ENCODE measurements around the gene ARGLU1.

Gene ARGLU1

DNA sequence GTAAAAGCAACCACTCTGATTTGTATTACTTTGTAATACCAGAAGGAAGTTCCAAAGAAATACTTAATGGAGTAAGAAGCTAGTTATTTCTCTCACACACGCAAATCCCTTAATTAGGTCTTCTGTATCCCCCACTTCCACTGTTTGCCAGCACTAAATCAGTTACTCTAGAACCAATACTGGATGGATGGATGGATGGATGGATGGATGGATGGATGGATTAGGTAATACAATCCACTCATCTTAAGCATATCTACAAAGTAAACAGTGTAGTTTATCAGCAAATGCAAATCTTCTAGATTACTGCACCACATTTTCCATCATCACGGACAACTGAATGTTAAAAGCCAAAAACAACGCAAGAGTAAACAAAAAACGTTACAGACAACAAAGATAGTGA is 27.3 kb downstream of the ARGLU1 start:
- no peak for DNase-seq

DNA sequence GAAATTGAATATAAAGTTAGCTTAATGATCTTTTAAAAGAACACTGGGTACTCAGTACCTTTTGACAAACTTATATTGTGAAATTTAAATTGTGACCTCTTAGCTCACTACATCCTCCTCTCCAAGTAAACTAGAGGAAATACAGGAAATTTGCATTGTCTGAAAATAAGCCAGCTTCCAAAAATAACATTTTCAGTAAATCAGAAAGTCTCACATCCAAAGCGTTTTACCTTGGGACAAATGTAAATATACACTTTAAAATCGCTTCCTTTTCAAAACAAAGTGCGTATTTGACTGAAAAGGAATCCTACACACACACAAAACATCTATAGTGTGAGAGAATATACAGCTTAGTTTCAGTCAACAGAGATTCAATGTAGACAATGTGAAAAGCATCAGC is 30.4 kb downstream of the ARGLU1 start:
- DNase-seq, result no peak

DNA sequence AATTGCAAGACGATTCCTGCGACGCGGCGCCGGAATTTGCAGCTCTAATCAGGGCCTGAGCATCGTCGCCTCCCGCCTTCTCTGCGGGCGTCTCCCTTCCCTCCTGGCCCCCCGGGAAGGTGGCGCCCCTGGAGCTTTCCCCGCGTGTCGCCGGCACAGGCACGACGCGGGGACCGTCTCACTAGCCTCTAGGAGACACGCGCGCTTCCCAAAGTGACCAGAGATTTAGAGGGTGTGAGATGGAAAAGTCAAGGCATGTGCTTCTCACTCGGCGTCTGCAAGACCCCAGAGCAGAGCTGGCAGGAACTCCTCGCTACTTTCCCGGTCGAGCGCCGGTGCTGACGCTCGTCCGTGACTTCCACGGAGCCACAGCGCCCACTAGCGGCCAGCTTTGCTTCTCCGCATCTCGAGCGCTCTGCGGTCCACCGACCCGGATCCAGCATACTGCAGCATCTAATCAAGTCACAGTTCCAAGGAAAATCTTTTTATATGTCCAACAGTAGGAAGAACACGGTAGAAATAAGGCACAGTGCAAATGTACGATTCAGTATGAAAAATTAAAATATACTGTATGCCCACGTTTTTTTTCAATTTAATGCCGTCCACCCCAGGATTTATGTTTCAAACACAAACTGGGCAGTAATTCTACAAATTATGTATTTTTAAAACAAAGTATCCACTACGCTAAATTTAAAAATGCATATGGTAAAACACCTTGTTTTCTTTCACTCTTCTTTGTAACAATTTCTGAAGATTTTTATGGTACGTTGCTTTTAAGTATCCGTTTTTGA is 31.5 kb downstream of the ARGLU1 start:
- DNase-seq, result peak; percentile 85 to 87

DNA sequence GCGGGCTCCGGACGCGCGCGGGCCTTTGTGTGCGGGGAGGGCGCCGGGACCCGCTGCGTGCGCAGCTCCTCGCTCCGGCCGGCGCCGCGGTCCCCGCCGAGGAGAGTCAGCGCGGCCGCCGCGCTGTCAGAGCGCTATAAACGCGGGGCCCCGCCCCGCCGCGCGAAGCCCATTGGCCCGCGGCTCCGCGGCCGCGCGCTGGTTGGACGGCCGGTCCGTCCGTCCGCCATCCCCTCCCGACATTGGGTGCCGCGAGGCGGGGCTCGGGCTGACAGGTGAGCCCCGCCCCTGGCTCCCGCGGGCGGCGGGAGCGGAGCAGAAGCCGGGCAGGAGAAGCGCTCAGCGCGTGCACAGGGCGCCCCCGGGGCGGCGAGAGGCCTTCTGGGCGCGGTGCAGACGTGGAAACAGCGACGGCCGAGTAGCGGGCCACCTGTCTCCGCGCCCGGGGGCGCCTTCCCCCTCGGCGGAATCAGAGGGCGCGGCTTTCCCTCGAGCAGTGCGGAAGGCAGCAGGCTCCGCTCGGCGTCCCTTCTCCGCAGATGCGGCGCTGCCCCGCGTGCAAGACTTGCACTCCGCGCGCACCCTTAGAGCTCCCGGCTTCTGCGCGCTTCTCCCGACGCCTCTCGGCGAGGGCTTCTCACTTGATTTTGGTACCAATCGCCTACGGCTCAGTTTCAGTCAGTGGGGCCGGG is 32.2 kb downstream of the ARGLU1 start, which contains the start of gene EFNB2:
Gene EFNB2, minus strand, starts transcription at position 111 of the 692 bp plus-strand sequence. CDS start 698 bp downstream, outside the sequence.
- DNase-seq, result peak; percentile 78 to 84

DNA sequence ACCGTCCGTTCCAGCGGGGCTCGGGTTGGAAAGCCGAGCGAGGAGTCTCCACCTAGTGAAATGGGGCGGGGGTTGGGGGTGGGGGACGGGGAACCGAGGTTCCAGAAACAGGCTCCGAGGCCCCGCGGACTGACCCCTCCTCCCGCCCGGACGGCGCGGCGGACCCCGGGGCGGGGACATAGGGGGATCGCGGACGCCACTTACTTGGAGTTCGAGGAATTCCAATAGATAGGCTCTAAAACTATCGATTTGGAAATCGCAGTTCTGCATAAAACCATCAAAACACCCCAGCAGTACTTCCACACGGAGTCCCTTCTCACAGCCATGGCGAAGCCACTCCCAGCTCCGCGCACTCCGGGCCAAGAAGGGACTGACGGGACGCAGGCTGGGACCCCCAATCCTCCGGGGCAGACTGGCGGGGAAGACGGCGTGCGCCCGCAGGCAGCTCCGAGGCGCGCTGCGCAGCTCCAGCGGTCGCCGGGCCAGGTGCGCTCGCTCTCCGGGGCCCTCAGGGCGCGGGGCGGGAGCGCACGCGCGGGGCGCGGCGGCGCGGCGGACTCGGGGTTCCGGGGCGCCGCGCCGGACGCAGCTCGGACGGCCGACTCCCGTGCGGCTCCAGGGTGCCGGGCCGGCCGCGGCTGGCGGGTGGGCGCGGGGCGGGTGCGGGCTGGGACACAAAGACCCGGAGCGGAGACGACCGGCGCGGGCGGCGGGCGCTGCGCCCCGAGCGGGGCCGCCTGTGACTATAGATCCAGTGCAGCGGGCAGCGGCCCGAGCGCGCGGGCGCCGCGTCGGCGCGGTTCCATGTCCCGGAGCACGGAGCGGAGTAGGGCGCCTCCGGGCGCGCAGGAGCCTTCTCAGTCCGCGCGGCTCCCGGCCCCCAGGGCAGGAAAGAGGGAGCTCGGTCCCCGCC is 33.0 kb downstream of the ARGLU1 start:
- no peak for DNase-seq

DNA sequence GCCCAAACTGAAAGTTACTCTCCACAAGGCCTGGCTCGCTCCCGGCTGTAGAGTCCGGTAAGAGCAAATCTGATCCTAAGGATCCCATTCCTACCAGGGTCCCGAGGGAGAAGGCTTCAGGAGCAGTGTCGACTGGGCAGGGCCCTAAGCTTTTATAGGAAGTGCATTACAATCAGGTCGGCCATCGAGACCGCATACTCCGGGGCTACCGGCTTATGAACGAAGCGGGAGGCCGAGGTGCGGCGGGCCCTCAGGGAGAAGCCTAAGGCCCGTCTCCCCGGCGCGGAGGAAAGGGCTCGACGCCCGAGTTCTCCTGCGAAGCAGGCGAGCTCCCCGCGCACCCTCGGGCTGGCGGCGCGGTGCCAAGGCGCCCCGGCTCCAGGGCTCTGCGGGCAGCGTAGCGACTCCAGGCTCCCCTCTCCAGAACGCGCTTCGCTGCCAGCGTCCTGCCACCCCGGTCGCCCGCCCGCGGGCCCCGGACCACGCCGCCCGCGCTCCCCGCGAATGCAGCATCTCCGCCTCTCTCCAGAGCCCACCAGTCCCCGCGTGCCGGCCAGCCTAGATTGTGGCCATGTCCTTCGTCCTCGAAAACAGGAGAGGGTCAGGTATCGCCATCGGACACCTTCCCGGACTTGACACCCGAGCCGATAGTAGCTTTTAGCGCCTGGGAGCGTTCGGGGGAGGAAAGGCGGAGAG is 33.8 kb downstream of the ARGLU1 start:
- peak in 1 of 2 experiments; percentile 7 for DNase-seq

DNA sequence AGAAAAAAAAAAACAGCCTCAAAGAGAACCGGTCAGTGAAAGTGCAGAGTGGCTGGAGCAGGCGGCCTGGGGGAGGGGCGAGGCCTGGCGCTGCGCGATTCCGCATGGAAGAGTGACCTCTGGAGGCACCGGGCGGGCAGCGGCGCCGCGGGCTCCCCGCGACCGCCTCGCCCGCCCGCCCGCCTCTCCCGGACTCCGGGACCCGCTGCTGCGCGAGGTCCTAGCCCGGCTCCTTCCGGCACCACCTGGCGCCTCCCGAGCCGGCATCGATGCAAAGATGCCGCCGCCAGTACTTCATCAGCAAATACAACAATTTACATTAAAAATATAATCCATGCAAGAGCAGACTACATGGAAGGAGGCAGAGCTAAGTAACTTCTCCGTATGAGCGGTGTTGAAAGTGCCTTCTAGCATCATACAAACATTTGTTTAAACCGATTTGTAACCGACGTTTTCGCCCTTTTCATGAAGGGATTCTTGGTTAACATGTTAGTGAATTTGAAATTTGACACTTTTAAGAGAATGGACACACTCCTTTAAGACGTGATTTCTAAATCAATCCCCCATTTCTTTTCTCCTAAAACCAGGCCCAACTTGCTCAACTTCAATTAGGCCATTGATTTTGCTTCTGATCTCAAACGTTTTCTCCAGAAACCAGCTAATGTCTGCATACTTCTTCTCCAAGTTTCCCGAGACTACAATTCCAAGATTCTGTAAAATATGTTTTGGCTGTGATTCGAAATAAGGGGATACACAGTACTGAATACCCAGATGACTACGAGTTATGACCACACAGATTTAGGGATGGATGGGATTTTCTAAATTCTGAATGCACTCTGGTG is 34.6 kb downstream of the ARGLU1 start:
- no peak for DNase-seq

DNA sequence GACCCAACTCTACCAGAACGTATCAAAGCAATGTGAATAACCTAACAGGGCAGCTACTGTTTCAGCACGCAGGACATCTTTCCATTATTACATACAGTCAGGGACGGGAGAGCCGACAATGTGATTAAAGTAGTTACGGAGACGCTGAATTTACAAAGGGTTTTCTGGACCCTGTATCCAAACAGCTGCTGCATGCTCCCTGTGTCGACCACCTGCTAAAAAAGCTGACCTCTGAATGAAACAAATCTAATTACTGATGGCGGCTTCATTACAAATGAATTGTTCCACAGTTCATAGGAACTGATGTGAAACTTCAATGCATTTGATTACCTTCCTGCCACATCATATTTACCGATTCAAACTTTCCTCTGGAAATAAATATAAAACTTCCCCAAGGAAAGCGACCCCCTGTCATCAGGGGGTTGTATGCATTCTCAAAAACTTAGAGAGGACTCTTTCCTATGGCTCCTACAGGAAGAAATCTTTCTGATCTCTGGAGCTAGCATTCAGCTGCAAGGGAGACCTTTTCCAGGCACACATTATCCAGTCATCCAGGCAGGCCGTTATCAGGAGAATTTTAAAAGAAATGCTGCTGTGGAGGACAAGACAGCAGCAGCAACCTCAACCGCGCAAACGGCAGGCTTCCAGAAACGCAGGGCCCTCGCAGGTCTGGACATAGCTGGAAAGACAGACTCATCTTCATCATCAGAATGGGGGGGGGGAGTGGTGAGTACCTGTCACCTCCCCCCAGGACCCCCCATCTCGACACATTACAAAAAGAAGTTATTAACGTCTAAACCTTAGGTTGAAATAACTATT is 35.6 kb downstream of the ARGLU1 start:
- DNase-seq, result no peak

DNA sequence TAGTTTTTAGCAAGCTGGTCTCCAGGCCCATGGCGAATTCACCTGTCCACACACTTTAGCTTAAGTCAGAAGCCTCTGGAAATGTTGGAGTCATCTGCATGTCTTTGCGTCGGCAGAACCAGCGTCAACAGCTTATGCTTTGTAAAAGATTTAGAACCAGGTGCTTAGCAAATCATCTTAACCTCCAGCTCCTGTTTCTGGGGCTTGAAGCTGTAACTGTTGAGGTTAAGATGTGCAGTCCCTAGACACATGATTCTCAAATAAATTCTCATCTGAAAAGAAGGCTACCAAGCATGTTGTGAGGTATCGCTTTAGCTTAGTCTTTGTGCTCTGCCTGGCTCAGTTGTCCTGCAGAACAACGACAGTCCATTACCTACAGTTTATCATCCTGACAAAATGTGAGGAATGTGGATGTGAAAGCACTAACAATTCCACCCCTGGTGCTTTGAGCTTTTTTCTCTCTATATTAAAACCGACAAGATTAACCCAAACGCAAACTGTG is 36.9 kb downstream of the ARGLU1 start:
- DNase-seq, result no peak

DNA sequence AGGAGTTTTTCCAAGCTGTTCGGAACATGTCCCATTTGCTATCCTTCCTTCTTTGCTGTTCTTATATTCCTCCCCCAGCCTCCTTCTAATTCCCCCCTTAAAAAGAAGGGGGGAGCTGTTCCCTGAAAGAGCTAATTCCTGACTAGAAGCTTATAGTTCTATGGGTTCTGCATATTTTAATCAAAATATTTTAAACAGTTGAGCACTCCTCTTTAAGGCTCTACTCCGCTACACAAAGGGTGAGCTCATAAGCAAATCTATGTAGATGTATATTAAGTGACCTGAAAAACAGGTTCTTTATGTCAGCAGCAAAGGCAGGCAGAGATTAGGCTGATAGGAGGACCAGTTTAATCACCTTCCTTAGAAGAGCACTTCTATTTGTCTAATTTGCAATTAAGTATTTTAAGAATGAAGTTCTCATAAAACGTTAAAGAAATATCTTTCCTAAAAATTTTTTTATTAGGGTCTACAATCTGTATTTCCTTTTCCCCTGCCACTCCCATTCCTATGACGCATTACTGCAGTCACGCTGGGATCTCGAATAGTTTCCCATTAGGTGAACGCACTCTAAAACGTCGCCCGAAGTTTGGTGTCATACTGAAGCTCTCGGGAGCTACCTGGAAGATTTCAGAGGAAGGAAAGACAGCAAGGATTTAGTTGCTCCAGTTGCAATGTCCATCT is 37.6 kb downstream of the ARGLU1 start:
- DNase-seq, result no peak

DNA sequence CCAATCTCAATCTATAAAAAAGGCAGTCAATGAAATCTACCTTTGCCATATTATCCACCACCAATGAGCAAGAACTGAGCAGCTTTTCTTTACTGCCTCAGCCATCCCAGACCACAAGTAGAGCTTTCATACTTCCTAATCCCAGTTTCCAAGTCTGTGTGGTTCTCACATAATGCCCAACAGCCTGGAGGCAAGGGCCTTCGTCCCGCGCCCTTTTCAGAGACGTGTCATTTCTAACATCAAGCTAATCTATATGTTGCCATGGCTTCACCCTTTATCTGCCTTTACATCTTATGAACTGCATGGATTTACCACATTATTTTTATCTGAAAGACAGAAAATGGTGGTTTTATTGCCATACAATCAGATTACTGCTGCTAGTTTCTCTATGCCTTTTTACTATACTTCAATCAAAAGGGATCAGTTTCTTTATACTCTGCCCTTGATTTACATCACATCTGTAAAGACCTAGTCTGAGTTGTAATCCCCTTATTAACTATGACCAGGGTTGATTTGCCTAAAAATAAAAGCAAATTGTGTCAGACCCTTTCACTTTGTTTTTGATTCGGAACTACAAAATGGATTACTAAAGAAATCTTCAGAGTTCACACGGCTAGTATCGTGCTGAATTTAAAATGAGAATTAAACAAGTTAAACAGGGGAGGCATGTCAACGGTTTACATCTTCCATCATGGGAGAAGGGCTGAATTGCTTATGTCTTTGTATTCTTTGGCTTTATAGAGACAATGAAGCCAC is 38.3 kb downstream of the ARGLU1 start:
- no peak for DNase-seq

DNA sequence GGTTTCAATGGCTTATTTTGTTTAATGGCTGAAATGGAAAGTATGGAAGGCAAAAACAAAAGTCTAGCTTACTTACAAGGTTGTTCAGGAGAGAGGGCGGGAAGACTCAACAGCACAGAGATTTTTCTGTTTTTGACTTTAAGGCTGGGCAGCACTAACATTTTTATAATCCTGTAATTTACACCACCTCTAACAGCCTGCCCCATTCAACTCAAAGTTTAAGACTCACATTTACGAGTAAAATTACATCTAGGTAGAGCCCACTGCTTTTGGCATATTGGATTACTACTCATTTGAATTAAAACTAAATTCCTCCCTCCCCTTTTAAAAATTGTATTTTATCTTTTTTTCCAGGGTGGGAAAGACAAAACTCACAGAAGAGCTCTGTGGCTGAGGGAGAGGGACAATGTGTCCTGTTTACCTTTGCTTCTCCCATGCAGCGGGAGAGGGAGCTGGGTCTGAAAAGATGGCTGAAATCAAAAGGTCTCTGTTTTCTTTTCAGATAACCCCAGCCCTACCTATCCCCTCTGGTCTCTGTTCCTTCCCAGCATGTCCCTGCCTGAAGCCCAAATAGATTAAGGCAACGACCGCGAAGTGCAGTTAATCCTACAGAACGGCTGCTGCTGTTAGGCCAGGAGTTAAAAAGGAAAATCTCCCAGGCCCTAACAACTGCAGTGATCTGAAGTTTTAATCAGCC is 39.1 kb downstream of the ARGLU1 start:
- DNase-seq, result no peak

DNA sequence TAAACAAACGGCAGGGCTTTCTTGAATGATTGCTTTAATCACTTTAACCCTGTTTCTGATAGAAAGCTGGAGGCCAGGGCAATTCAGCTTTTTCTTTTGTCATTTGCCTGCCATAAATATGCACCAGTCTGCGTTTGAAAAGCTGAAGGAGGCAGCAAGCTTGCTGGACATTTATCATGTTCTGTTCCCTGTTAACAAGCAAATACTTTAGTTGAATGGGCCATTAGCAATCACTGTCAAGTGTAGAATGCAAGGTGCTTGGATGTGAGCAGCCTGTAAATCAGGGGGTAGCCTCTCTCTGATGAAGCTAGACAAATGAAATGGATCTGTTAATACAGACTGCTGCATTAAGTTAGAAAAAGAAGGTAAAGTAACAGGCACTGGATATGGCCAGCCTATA is 40.1 kb downstream of the ARGLU1 start:
- DNase-seq, result no peak

DNA sequence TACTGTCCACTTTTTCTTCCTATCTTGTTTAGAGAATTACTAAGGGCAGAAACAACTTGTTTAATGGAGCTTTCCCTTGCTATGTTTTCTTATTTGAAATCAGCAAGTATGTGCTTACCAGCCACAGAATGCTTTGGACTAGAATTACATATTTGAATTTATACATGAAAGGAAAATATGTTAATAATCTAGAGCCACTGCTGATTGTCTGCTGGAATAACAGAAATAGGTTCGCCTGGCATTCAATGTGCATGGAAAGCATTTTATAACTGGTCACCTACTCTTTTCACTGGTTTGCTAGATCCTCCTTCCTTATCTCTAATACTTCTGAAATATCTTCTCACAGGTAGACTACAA is 40.5 kb downstream of the ARGLU1 start:
- no peak for DNase-seq

DNA sequence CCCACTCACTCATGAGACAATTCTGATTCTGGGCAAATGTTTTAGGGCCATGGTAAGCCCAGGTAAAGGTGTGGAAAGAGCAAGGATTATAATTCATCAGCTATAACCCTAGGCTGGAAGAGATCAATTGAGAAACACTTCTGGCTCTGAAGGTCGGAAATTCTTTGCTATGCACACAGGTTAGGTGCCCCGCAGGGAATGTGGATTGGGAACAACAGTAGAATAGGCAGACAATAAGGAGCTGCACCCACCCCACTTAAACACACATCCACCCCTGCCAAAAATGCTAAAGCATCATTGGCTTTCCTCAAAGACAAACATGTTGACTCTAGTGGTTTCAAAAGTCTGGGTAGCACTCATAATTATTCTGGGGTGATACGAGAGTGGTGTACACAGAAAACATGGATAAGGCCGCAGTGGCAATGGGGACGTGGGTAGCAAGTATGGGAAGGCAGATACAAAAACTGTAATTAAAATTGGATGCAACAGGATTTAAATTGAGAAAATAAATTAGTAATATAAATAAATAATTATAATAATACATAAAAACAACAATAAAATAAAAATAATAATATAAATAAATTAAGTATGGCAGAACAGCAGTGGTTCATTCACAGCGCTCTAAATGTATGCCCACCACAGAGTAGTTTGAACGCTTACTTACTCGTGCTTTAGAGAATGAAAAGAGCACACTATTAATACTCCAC is 41.0 kb downstream of the ARGLU1 start:
- DNase-seq, result no peak

DNA sequence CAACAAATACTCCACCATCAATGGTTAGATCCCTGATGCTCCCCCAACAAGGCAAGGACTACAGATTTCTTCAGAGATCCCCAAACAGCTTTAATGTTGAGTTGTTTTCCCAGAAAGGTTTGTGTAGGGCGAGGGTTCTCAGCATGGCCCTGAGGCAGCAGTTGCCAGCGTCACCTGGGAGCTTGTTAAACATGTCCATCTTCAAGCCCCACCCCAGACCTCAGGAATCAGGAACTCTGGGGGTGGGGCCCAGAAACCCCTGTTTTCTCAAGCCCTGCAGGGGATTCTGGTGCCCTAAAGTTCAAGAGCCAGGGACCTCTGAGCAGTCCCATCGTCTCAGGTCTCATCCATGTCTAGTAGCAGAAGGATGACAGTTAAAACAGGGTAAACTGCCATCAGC is 42.1 kb downstream of the ARGLU1 start:
- DNase-seq, result no peak

DNA sequence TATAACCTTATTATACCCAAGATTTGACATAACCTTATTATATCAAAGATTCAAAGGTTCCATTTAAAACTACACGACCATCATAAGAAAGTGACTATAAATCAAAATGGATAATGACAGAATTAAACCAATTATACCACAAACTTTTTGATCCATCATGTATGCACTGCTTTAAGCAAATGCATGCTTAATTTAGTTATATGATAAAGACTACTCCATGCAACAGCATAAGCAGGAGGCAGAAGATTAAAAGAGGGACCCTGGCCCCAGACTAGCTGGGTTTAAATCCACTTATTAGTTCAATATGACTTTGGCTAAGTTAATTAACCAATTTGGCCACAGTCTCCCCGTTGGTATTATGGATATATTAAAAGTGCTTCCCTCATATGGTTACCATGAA is 43.8 kb downstream of the ARGLU1 start:
- DNase-seq, result no peak

DNA sequence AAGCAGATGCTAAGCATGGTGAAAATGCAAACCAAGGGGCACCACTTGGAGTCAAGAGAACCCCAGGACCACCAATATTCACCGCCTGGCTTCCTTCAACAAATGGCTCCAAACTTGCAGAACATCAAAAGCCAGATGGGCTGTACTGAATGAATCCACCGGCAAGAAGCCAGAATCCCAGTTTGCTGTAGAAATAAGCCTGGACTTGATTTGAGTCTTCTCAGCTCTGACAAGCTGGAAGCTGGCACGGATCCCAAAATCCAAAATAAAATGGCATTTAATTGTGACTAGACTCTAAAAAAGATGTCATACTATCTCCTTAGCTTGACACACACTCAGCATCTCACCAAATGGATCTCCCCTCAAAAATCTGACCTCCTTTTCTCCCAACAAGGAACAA is 44.4 kb downstream of the ARGLU1 start:
- no peak for DNase-seq
